HepG2 (cell line): ENCODE data around the gene SGK1. TPM values are rescaled to one million over a fixed set of nuclear protein-coding genes. Genes with fewer than 3 reads are reported as not detected.

Source experiments
- CCDC6 ChIP-seq: sonication (generic); formaldehyde crosslinking; IDR thresholded peaks from 2 replicates; pipeline ENCODE4 v1.8.1; 2022; ENCODE audit warnings: mild to moderate bottlenecking, missing genetic modification reagents, moderate library complexity
- FOXK1 ChIP-seq: sonication (generic); formaldehyde crosslinking; IDR thresholded peaks from 2 replicates; pipeline ENCODE4 v1.4.0; 2020; ENCODE audit warnings: low read depth, missing genetic modification reagents, borderline replicate concordance
- MAFK ChIP-seq, 2 experiments: IDR thresholded peaks in 1 of 2; conservative IDR thresholded peaks in 1 of 2; 2 replicates each; pipeline ENCODE4 v1.6.1; 2011; ENCODE audit warnings: improper control_type of control experiment in 2 of 2, low read length in 2 of 2
- MXI1 ChIP-seq: IDR thresholded peaks from 3 replicates; pipeline ENCODE4 v1.6.1; 2012; ENCODE audit warnings: low read depth, low read length, inconsistent platforms, borderline replicate concordance
- NONO ChIP-seq, 2 experiments: fragments of 450-650 bp in 1 of 2; sonication (generic) in 1 of 2; formaldehyde crosslinking in 1 of 2; IDR thresholded peaks in 1 of 2; conservative IDR thresholded peaks in 1 of 2; 2 replicates each; pipeline versions ENCODE4 v1.6.1 to v1.8.0; 2017 to 2022; ENCODE audit warnings: mild to moderate bottlenecking in 1 of 2, missing genetic modification reagents in 1 of 2, moderate library complexity in 1 of 2
- PITX1 ChIP-seq: sonication (generic); formaldehyde crosslinking; IDR thresholded peaks from 2 replicates; pipeline ENCODE4 v1.5.1; 2020; ENCODE audit warnings: mild to moderate bottlenecking, missing genetic modification reagents
- SMC3 ChIP-seq: IDR thresholded peaks from 2 replicates; pipeline ENCODE4 v1.6.1; 2011; ENCODE audit warnings: low read length, improper control_type of control experiment
- ZKSCAN5 ChIP-seq: sonication (generic); formaldehyde crosslinking; IDR thresholded peaks from 2 replicates; pipeline ENCODE4 v1.5.1; 2020; ENCODE audit warnings: mild to moderate bottlenecking, missing genetic modification reagents
- ZNF253 ChIP-seq: sonication (generic); formaldehyde crosslinking; IDR thresholded peaks from 2 replicates; pipeline ENCODE4 v1.8.0; 2022; ENCODE audit warnings: mild to moderate bottlenecking, missing genetic modification reagents, borderline replicate concordance
- ZNF430 ChIP-seq: sonication (generic); formaldehyde crosslinking; IDR thresholded peaks from 2 replicates; pipeline ENCODE4 v1.9.0; 2021; ENCODE audit warnings: mild to moderate bottlenecking, missing genetic modification reagents
- ZNF781 ChIP-seq: sonication (generic); formaldehyde crosslinking; IDR thresholded peaks from 2 replicates; pipeline ENCODE4 v1.5.1; 2020; ENCODE audit warnings: borderline replicate concordance, mild to moderate bottlenecking, missing genetic modification reagents; ENCODE audit errors: not compliant biosample characterization
- ZNF790 ChIP-seq: sonication (generic); formaldehyde crosslinking; IDR thresholded peaks from 2 replicates; pipeline ENCODE4 v1.8.0; 2022; ENCODE audit warnings: missing genetic modification reagents, mild to moderate bottlenecking, borderline replicate concordance
- ZSCAN31 ChIP-seq: sonication (generic); formaldehyde crosslinking; IDR thresholded peaks from 2 replicates; pipeline ENCODE4 v1.5.0; 2020; ENCODE audit warnings: low read depth, mild to moderate bottlenecking, missing genetic modification reagents
- polyA plus RNA-seq, 8 experiments: library from polyadenylated mRNA; depleted of rRNA in 3 of 8; stranded (reverse) in 7 of 8; unstranded in 1 of 8; fragments of >200 nt; fragmentation: Illumina TruSeq in 4 of 8; extraction: Trizol in 4 of 8; gene quantifications; 2 replicates each; pipeline versions ENCODE4 v1.2.1 to v1.2.3, GENCODE V29; 2011 to 2016; ENCODE audit warnings: low read depth in 4 of 8, missing spikeins in 1 of 8, mixed read lengths in 1 of 8; ENCODE audit not compliant: insufficient read depth in 1 of 8
- total RNA-seq, 5 experiments: library from RNA; depleted of rRNA; stranded (reverse); fragments of >200 nt; fragmentation: Illumina TruSeq; extraction: Trizol; gene quantifications; 2 replicates each; pipeline ENCODE4 v1.2.3, GENCODE V29; 2016; ENCODE audit warnings: low read depth in 1 of 5
- TF ChIP-seq, protein P1 (sequence below): sonication (generic); formaldehyde crosslinking; IDR thresholded peaks from 2 replicates; pipeline ENCODE4 v1.5.1; 2020; ENCODE audit warnings: mild to moderate bottlenecking, missing genetic modification reagents
- TF ChIP-seq, protein P2 (sequence below): sonication (generic); formaldehyde crosslinking; IDR thresholded peaks from 2 replicates; pipeline ENCODE4 v1.8.1; 2023; ENCODE audit warnings: missing genetic modification reagents, inconsistent platforms, borderline replicate concordance
- TF ChIP-seq, protein P3 (sequence below): sonication (generic); formaldehyde crosslinking; IDR thresholded peaks from 2 replicates; pipeline ENCODE4 v1.8.0; 2022; ENCODE audit warnings: mild to moderate bottlenecking, missing genetic modification reagents; ENCODE audit not compliant: insufficient replicate concordance
- TF ChIP-seq, protein P4 (sequence below): IDR thresholded peaks from 2 replicates; pipeline ENCODE4 v1.4.0; 2020; ENCODE audit warnings: mild to moderate bottlenecking, missing genetic modification reagents

The SGK1 gene
- total and polyA plus RNA-seq, 2 of the 13 experiments (the other 11 are each of a cell fraction or from before 2014, with no cell fraction given) = 56.1 to 56.2 TPM

DNA sequence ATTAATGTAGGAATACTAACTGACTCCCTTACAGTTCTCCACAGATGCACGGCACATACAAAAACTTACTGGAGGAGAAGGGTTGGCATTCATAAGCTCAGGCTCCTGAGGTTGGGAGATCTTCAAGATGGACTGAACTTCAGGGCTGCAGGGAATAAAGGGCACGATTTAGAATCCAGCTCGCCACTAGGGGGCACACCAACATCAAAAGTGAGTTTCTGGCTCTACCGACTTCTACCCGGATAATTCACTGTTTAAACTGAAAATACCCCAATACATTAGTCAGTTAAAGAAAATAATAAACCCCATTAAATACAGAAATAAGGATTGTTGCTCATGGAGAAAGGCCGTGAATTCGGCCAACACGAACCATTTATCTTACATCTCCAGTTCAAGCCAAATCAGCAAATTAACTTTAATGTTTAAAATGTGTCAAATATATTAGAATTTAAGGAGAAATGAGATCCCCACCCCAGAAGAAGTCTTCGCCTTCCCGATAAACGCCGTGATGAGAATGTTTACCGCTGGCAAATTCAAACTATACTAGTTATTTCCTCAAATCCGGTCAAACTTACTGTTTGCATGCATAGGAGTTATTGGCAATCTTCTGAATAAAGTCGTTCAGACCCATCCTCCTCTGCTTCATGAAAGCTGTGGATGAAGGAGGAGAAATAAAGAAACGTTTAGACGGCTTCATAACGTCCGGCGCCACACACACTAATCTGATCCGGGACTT is 143.8 kb downstream of the SGK1 start (continued):
- TF ChIP-seq, protein P1, sequence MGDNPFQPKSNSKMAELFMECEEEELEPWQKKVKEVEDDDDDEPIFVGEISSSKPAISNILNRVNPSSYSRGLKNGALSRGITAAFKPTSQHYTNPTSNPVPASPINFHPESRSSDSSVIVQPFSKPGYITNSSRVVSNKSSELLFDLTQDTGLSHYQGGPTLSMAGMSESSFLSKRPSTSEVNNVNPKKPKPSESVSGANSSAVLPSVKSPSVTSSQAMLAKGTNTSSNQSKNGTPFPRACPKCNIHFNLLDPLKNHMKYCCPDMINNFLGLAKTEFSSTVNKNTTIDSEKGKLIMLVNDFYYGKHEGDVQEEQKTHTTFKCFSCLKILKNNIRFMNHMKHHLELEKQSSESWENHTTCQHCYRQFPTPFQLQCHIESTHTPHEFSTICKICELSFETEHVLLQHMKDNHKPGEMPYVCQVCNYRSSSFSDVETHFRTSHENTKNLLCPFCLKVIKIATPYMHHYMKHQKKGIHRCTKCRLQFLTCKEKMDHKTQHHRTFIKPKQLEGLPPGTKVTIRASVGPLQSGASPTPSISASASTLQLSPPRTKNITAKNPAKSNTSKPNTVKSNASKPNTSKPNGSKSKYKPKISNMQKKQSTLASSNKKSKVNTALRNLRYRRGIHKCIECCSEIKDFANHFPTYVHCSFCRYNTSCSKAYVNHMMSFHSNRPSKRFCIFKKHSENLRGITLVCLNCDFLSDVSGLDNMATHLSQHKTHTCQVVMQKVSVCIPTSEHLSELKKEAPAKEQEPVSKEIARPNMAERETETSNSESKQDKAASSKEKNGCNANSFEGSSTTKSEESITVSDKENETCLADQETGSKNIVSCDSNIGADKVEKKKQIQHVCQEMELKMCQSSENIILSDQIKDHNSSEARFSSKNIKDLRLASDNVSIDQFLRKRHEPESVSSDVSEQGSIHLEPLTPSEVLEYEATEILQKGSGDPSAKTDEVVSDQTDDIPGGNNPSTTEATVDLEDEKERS = peak; percentile 48; the same call in 1 of the 2 replicates
- TF ChIP-seq ZNF790 (CRISPR knock-in tag) (0 out of 2 replicates have a peak, but pooled peaks have one; percentile 14), ZNF781 (CRISPR knock-in tag) (no peak), ZNF430 (CRISPR knock-in tag) (no peak), ZKSCAN5 (CRISPR knock-in tag) (0 out of 2 replicates have a peak, but pooled peaks have one; percentile 36), MXI1 (no peak), MAFK (conservative IDR thresholded peaks at IDR 0.05 in 1 of 2, IDR thresholded peaks at IDR 0.05 in 1 of 2; ENCODE audit: low read length in 2 of 2) (peak; percentile 50 to 54; a peak in 3 of 4 replicates), FOXK1 (CRISPR knock-in tag) (peak; percentile 47; the same call in 1 of the 2 replicates), ZNF253 (CRISPR knock-in tag) (no peak), SMC3 (peak; percentile 90), ZSCAN31 (CRISPR knock-in tag) (no peak), CCDC6 (CRISPR knock-in tag) (peak; percentile 19; the same call in 1 of the 2 replicates), PITX1 (CRISPR knock-in tag) (no peak), NONO (IDR thresholded peaks at IDR 0.05) (no peak), NONO (CRISPR knock-in tag; conservative IDR thresholded peaks at IDR 0.05) (no peak)
- TF ChIP-seq, protein P2, sequence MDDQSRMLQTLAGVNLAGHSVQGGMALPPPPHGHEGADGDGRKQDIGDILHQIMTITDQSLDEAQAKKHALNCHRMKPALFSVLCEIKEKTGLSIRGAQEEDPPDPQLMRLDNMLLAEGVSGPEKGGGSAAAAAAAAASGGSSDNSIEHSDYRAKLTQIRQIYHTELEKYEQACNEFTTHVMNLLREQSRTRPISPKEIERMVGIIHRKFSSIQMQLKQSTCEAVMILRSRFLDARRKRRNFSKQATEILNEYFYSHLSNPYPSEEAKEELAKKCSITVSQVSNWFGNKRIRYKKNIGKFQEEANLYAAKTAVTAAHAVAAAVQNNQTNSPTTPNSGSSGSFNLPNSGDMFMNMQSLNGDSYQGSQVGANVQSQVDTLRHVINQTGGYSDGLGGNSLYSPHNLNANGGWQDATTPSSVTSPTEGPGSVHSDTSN (CRISPR knock-in tag) = no peak
- TF ChIP-seq, protein P3, sequence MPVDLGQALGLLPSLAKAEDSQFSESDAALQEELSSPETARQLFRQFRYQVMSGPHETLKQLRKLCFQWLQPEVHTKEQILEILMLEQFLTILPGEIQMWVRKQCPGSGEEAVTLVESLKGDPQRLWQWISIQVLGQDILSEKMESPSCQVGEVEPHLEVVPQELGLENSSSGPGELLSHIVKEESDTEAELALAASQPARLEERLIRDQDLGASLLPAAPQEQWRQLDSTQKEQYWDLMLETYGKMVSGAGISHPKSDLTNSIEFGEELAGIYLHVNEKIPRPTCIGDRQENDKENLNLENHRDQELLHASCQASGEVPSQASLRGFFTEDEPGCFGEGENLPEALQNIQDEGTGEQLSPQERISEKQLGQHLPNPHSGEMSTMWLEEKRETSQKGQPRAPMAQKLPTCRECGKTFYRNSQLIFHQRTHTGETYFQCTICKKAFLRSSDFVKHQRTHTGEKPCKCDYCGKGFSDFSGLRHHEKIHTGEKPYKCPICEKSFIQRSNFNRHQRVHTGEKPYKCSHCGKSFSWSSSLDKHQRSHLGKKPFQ (CRISPR knock-in tag) = peak; percentile 8
- TF ChIP-seq, protein P4, sequence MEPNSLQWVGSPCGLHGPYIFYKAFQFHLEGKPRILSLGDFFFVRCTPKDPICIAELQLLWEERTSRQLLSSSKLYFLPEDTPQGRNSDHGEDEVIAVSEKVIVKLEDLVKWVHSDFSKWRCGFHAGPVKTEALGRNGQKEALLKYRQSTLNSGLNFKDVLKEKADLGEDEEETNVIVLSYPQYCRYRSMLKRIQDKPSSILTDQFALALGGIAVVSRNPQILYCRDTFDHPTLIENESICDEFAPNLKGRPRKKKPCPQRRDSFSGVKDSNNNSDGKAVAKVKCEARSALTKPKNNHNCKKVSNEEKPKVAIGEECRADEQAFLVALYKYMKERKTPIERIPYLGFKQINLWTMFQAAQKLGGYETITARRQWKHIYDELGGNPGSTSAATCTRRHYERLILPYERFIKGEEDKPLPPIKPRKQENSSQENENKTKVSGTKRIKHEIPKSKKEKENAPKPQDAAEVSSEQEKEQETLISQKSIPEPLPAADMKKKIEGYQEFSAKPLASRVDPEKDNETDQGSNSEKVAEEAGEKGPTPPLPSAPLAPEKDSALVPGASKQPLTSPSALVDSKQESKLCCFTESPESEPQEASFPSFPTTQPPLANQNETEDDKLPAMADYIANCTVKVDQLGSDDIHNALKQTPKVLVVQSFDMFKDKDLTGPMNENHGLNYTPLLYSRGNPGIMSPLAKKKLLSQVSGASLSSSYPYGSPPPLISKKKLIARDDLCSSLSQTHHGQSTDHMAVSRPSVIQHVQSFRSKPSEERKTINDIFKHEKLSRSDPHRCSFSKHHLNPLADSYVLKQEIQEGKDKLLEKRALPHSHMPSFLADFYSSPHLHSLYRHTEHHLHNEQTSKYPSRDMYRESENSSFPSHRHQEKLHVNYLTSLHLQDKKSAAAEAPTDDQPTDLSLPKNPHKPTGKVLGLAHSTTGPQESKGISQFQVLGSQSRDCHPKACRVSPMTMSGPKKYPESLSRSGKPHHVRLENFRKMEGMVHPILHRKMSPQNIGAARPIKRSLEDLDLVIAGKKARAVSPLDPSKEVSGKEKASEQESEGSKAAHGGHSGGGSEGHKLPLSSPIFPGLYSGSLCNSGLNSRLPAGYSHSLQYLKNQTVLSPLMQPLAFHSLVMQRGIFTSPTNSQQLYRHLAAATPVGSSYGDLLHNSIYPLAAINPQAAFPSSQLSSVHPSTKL = 0 out of 2 replicates have a peak, but pooled peaks have one; percentile 21
